ENCODE measurements around the gene SH3PXD2B. TPM values are rescaled to one million over a fixed set of nuclear protein-coding genes. Genes with fewer than 3 reads are reported as not detected.
A peak's percentile ranks its signal among the peaks of the same experiment; 100 is the strongest.

SH3PXD2B gene
- total RNA-seq, 1 experiment from 2014 or later = 12.9 TPM

GRCh38 chr5:172385707-172386106 is 68.6 kb downstream of the SH3PXD2B start:
- POLR2A ChIA-PET = no interaction called here
- no peak for DNase-seq
- peak overlapping the region; percentile 50 for H3K27ac Mint-ChIP-seq (ENCODE audit: unreplicated experiment)
- no peaks in the 10 kb centered on the region for H3K9me3 Mint-ChIP-seq (ENCODE audit: unreplicated experiment)
- Histone ChIP-seq H3K36me3 (ENCODE audit: control insufficient read depth, insufficient read depth, low read length) (peaks cover 1% of the 10 kb centered on the region; the same call in 1 of the 2 replicates), H3K27me3 (replicated peaks; ENCODE audit: control insufficient read depth, insufficient read depth, low read length) (no peaks in the 10 kb centered on the region), H3K4me3 (ENCODE audit: low read depth, low read length) (no peak overlapping the region), H3K9me3 (no peaks in the 10 kb centered on the region), H3K4me1 (peaks cover 28% of the 10 kb centered on the region)
- intact Hi-C loops (cut with micrococcal nuclease; ENCODE audit: unreplicated experiment) = no loop called here
- no TSS peak for BruUV-seq (replicated peaks)
- H3K4me1 Mint-ChIP-seq (ENCODE audit: low read depth, unreplicated experiment) = peaks cover 33% of the 10 kb centered on the region
- no peaks in the 10 kb centered on the region for H3K27me3 Mint-ChIP-seq (ENCODE audit: insufficient read depth, unreplicated experiment)
- TF ChIP-seq CTCF (IDR thresholded peaks at IDR 0.05; ENCODE audit: insufficient read depth in 1 of 2, low read depth in 1 of 2, low read length in 1 of 2, severe bottlenecking in 1 of 2, unreplicated experiment in 1 of 2) = no peak
- H3K36me3 Mint-ChIP-seq (ENCODE audit: insufficient read depth, unreplicated experiment) = peaks cover 16% of the 10 kb centered on the region
- H3K4me3 Mint-ChIP-seq (ENCODE audit: unreplicated experiment) = no peak overlapping the region
- CTCF ChIA-PET = no interaction called here

- H3K36me3 Mint-ChIP-seq (ENCODE audit: insufficient read depth, unreplicated experiment) = peaks cover 11% of the 10 kb centered on the region
- peaks cover 33% of the 10 kb centered on the region for H3K4me1 Mint-ChIP-seq (ENCODE audit: low read depth, unreplicated experiment)
- H3K4me3 Mint-ChIP-seq (ENCODE audit: unreplicated experiment) = no peak overlapping the region
- POLR2A ChIA-PET = interaction anchor here (0.5 to 0.7 kb wide), 2 partner anchors 68 to 520 kb away, joined by 3 to 10 read pairs; no protein-coding TSS in a partner anchor
- BruUV-seq (replicated peaks) = no TSS peak
- TF ChIP-seq CTCF (IDR thresholded peaks at IDR 0.05; ENCODE audit: insufficient read depth in 1 of 2, low read depth in 1 of 2, low read length in 1 of 2, severe bottlenecking in 1 of 2, unreplicated experiment in 1 of 2) = no peak
- DNase-seq = no peak
- peak overlapping the region; percentile 50 for H3K27ac Mint-ChIP-seq (ENCODE audit: unreplicated experiment)
- CTCF ChIA-PET = no interaction called here
- H3K27me3 ChIP-seq (replicated peaks; ENCODE audit: control insufficient read depth, insufficient read depth, low read length) = no peaks in the 10 kb centered on the region
- peaks cover 1% of the 10 kb centered on the region; the same call in 1 of the 2 replicates for H3K36me3 ChIP-seq (ENCODE audit: control insufficient read depth, insufficient read depth, low read length)
- no peaks in the 10 kb centered on the region for H3K9me3 Mint-ChIP-seq (ENCODE audit: unreplicated experiment)
- no peaks in the 10 kb centered on the region for H3K9me3 ChIP-seq
- H3K4me3 ChIP-seq (ENCODE audit: low read depth, low read length) = no peak overlapping the region
- peaks cover 28% of the 10 kb centered on the region for H3K4me1 ChIP-seq
- H3K27me3 Mint-ChIP-seq (ENCODE audit: insufficient read depth, unreplicated experiment) = no peaks in the 10 kb centered on the region
- intact Hi-C loops (cut with micrococcal nuclease; ENCODE audit: unreplicated experiment) = no loop called here
Observed at GRCh38 chr5:172385010-172385563, 69.2 kb downstream of the SH3PXD2B start.

- H3K9me3 ChIP-seq = no peaks in the 10 kb centered on the region
- ChIA-PET POLR2A (interaction anchor here (0.6 kb wide), 1 partner anchor 377 kb away, joined by 3 read pairs; the partner anchor contains the start of gene FBXW11), CTCF (interaction anchor here (0.6 kb wide), 1 partner anchor 69 kb away, joined by 3 read pairs; no protein-coding TSS in a partner anchor)
- no peak overlapping the region for H3K4me3 ChIP-seq (ENCODE audit: low read depth, low read length)
- intact Hi-C loops (cut with micrococcal nuclease; ENCODE audit: unreplicated experiment) = loop anchor here (1.0 kb wide), 2 partner anchors 35 to 68 kb away; no protein-coding TSS in a partner anchor
- peaks cover 28% of the 10 kb centered on the region for H3K4me1 ChIP-seq
- peak; percentile 65 to 72 for DNase-seq
- BruUV-seq (replicated peaks) = no TSS peak
- H3K27me3 ChIP-seq (replicated peaks; ENCODE audit: control insufficient read depth, insufficient read depth, low read length) = no peaks in the 10 kb centered on the region
- Mint-ChIP-seq H3K4me3 (ENCODE audit: unreplicated experiment) (peak overlapping the region; percentile 37), H3K4me1 (ENCODE audit: low read depth, unreplicated experiment) (peaks cover 33% of the 10 kb centered on the region), H3K9me3 (ENCODE audit: unreplicated experiment) (no peaks in the 10 kb centered on the region), H3K27ac (ENCODE audit: unreplicated experiment) (peak overlapping the region; percentile 63), H3K27me3 (ENCODE audit: insufficient read depth, unreplicated experiment) (no peaks in the 10 kb centered on the region), H3K36me3 (ENCODE audit: insufficient read depth, unreplicated experiment) (peaks cover 8% of the 10 kb centered on the region)
- no peak for TF ChIP-seq CTCF (IDR thresholded peaks at IDR 0.05; ENCODE audit: insufficient read depth in 1 of 2, low read depth in 1 of 2, low read length in 1 of 2, severe bottlenecking in 1 of 2, unreplicated experiment in 1 of 2)
- peaks cover 1% of the 10 kb centered on the region; the same call in 1 of the 2 replicates for H3K36me3 ChIP-seq (ENCODE audit: control insufficient read depth, insufficient read depth, low read length)
Observed at GRCh38 chr5:172383191-172383802, 71.0 kb downstream of the SH3PXD2B start.
